CD4-positive, alpha-beta T cell (primary cell): ENCODE results near the gene ARHGEF6. TPM values are rescaled to one million over a fixed set of nuclear protein-coding genes. Genes with fewer than 3 reads are reported as not detected.
A peak's percentile ranks its signal among the peaks of the same experiment; 100 is the strongest.

ENCODE experiments used
- ATAC-seq: fragments of 200-7000 bp; cut with Tn5 transposase; one replicate; pipeline ENCODE4 v1.10.0; 2022; ENCODE audit warnings: mild to moderate bottlenecking; ENCODE audit not compliant: poor library complexity
- CTCF ChIA-PET: fragments of 350-600 bp; sonication (Branson Sonifier 250); formaldehyde crosslinking; loops from one replicate; lab custom pipeline; 2021; ENCODE audit warnings: antibody characterized with exemption, inconsistent platforms; lab: Charles Lee
- POLR2A ChIA-PET: fragments of 350-600 bp; sonication (Branson Sonifier 250); formaldehyde crosslinking; loops from one replicate; lab custom pipeline; 2021; ENCODE audit warnings: antibody characterized with exemption, inconsistent platforms; lab: Charles Lee
- DNase-seq, 14 experiments: peaks; one replicate each; pipeline ENCODE4 v3.0.0-alpha.2; 2013 to 2020; ENCODE audit warnings: mixed read lengths in 2 of 14
- H3K27ac ChIP-seq, 2 donors: one replicate each; pipeline versions ENCODE4 v1.5.1 to v1.7.0; 2013; ENCODE audit warnings: low read length in 2 of 2, low read depth in 1 of 2, mild to moderate bottlenecking in 1 of 2
- H3K27me3 ChIP-seq, 2 experiments: 1 replicate in 1 of 2; 2 replicates in 1 of 2; pipeline versions ENCODE4 v1.6.1 to v1.7.0; 2013; ENCODE audit warnings: low read length in 2 of 2, control low read depth in 1 of 2, mild to moderate bottlenecking in 1 of 2, moderate library complexity in 1 of 2; ENCODE audit not compliant: insufficient read depth in 2 of 2, control insufficient read depth in 1 of 2
- H3K36me3 ChIP-seq: one replicate; pipeline ENCODE4 v1.6.1; 2013; ENCODE audit warnings: low read length, control low read depth; ENCODE audit not compliant: insufficient read depth
- H3K4me1 ChIP-seq: one replicate; pipeline ENCODE4 v1.6.1; 2013; ENCODE audit warnings: low read length, control low read depth; ENCODE audit not compliant: insufficient read depth
- H3K4me3 ChIP-seq: one replicate; pipeline ENCODE4 v1.5.1; 2013; ENCODE audit warnings: mild to moderate bottlenecking, low read length, moderate library complexity
- H3K9me3 ChIP-seq, 2 experiments: 1 replicate in 1 of 2; 2 replicates in 1 of 2; pipeline versions ENCODE4 v1.6.1 to v1.7.0; 2013; ENCODE audit warnings: low read length in 2 of 2, mild to moderate bottlenecking in 2 of 2, control low read depth in 1 of 2, moderate library complexity in 1 of 2; ENCODE audit not compliant: control insufficient read depth in 1 of 2, insufficient read depth in 1 of 2
- H3K27ac Mint-ChIP-seq: one replicate; pipeline ENCODE4 v1.8.0; 2020; ENCODE audit warnings: mixed read lengths
- H3K27me3 Mint-ChIP-seq: one replicate; pipeline ENCODE4 v1.8.0; 2021; ENCODE audit warnings: mixed read lengths
- H3K36me3 Mint-ChIP-seq: one replicate; pipeline ENCODE4 v1.8.0; 2021; ENCODE audit warnings: low read depth, mixed read lengths
- H3K4me1 Mint-ChIP-seq: one replicate; pipeline ENCODE4 v1.8.0; 2021; ENCODE audit warnings: low read depth, mixed read lengths
- H3K4me3 Mint-ChIP-seq: one replicate; pipeline ENCODE4 v1.8.0; 2020; ENCODE audit warnings: mild to moderate bottlenecking, mixed read lengths
- H3K9me3 Mint-ChIP-seq: one replicate; pipeline ENCODE4 v1.8.0; 2020; ENCODE audit warnings: mixed read lengths
- intact Hi-C, 2 experiments: fragments of 100-400 bp; cut with DNase I in 1 of 2; cut with micrococcal nuclease in 1 of 2; formaldehyde crosslinking; loops; one replicate each; pipeline versions ENCODE4 v1.15.1 to v1.9.0; 2023 to 2025; cut with DNase I, micrococcal nuclease
- total RNA-seq, 174 experiments: library from RNA in 2 of 174; stranded (reverse) in 2 of 174; gene quantifications; one replicate each; pipeline ENCODE4 v1.2.3 and lab custom pipeline; 2021 to 2026
- TF ChIP-seq, protein P1 (sequence below): fragments of 200-600 bp; IDR thresholded peaks from one replicate; pipeline ENCODE4 v1.8.0; 2022; ENCODE audit warnings: antibody characterized with exemption, mild to moderate bottlenecking

Gene ARHGEF6
- total RNA-seq, 2 experiments from 2014 or later, result 43.3 to 45.3 TPM

DNA sequence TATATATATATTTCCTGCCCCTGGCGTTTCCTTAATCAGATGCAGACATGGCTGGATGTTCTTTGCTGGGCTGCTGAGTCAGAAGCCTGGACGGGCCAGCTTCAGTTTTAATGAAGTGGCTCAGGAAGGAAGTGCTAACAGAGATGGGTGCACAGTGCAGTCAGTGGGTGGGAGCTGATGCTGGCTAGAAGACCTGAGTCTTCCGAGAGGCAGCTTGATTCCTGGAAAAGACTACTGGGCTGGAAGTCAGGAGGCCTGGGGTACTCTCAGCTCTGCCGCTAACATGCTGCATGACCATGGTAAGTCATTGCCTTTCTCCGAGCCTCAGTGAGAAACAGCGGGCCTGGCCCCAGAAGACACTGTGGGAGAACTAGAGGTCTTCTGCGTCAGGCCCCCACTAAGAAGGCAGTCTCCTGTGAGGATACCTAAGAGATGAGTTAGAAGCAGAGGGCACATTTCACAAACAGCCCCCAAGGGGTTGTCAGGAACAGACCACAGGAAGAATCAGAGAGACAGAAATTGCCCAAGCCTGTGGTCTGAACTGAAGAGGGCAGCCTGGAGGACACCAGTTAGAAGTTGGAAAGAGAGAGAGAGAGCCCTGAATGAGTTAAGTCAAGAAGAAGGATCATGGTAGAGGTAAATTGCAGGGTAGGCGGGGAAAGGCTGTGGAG lies 141.1 kb downstream of the ARHGEF6 start:
- no peaks in the 10 kb centered on the region for H3K9me3 ChIP-seq
- ChIA-PET POLR2A (interaction anchor here (0.9 to 1.6 kb wide), 5 partner anchors 10 to 36 kb away, joined by 3 to 8 read pairs (median 4); no protein-coding TSS in a partner anchor), CTCF (interaction anchor here (0.7 to 2.1 kb wide), 2 partner anchors 31 to 431 kb away, joined by 3 to 4 read pairs; no protein-coding TSS in a partner anchor)
- peaks cover 80% of the 10 kb centered on the region for H3K4me1 ChIP-seq
- H3K4me3 ChIP-seq, result peak overlapping the region; percentile 52
- H3K27ac ChIP-seq, result peak overlapping the region; percentile 17 to 60
- intact Hi-C loops, result loop anchor here (1.0 to 10.0 kb wide), 4 partner anchors 11 to 52 kb away; no protein-coding TSS in a partner anchor
- TF ChIP-seq, protein P1, sequence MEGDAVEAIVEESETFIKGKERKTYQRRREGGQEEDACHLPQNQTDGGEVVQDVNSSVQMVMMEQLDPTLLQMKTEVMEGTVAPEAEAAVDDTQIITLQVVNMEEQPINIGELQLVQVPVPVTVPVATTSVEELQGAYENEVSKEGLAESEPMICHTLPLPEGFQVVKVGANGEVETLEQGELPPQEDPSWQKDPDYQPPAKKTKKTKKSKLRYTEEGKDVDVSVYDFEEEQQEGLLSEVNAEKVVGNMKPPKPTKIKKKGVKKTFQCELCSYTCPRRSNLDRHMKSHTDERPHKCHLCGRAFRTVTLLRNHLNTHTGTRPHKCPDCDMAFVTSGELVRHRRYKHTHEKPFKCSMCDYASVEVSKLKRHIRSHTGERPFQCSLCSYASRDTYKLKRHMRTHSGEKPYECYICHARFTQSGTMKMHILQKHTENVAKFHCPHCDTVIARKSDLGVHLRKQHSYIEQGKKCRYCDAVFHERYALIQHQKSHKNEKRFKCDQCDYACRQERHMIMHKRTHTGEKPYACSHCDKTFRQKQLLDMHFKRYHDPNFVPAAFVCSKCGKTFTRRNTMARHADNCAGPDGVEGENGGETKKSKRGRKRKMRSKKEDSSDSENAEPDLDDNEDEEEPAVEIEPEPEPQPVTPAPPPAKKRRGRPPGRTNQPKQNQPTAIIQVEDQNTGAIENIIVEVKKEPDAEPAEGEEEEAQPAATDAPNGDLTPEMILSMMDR, result no peak
- Mint-ChIP-seq H3K4me3 (peak overlapping the region; percentile 83), H3K36me3 (no peaks in the 10 kb centered on the region), H3K27ac (peak overlapping the region; percentile 88), H3K27me3 (no peaks in the 10 kb centered on the region), H3K4me1 (peaks cover 85% of the 10 kb centered on the region), H3K9me3 (no peaks in the 10 kb centered on the region)
- H3K27me3 ChIP-seq, result no peaks in the 10 kb centered on the region
- ATAC-seq (no peak), DNase-seq (peak in 2 of 14 experiments; percentile 23 to 48)
- no peaks in the 10 kb centered on the region for H3K36me3 ChIP-seq

- intact Hi-C loops, result loop anchor here (5.0 to 10.0 kb wide), 3 partner anchors 36 to 49 kb away; no protein-coding TSS in a partner anchor
- ATAC-seq (no peak), DNase-seq (no peak)
- H3K4me3 ChIP-seq, result peak overlapping the region; percentile 27
- POLR2A ChIA-PET, result interaction anchor here (1.0 to 6.3 kb wide), 13 partner anchors 9 to 59 kb away, joined by 3 to 85 read pairs (median 6); partner anchors contain the start of gene CD40LG
- Mint-ChIP-seq H3K4me1 (peaks cover 88% of the 10 kb centered on the region), H3K27ac (peak overlapping the region; percentile 88), H3K36me3 (no peaks in the 10 kb centered on the region), H3K27me3 (no peaks in the 10 kb centered on the region), H3K9me3 (no peaks in the 10 kb centered on the region), H3K4me3 (no peak overlapping the region)
- CTCF ChIA-PET, result interaction anchor here (0.8 to 1.5 kb wide), 2 partner anchors 58 to 65 kb away, joined by 3 to 4 read pairs; no protein-coding TSS in a partner anchor
- no peaks in the 10 kb centered on the region for H3K9me3 ChIP-seq
- peak overlapping the region in 1 of 2 donors; percentile 36 for H3K27ac ChIP-seq
- H3K36me3 ChIP-seq, result no peaks in the 10 kb centered on the region
- no peaks in the 10 kb centered on the region for H3K27me3 ChIP-seq
- TF ChIP-seq, protein P1, result no peak
- peaks cover 83% of the 10 kb centered on the region for H3K4me1 ChIP-seq
Measured at GRCh38 chrX:136636121-136636520, 144.6 kb downstream of the ARHGEF6 start.

DNA sequence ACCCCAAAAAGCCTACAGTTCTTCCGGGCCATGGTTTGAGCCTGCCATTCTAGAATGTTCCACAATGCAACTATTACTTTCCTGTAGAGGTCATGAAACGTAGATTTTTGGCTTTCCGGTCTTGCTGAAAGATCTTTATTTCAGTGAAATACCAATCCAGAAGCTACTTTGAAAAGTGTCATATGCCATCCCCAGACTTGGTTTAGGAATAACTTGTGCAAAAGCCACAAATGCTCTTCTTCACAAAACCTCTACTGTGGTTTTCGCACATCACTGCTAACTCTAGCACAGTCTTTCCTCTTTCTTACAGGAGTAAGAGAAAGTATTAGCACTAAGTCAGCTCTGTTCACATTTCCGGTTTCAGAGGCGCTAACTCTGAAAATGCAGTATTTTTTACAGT lies 145.5 kb downstream of the ARHGEF6 start:
- DNase-seq (peak in 4 of 14 experiments; percentile 28 to 76 (median 70)), ATAC-seq (peak; percentile 80)
- ChIA-PET POLR2A (interaction anchor here (0.6 to 6.3 kb wide), 16 partner anchors 9 to 60 kb away, joined by 3 to 85 read pairs (median 6); partner anchors contain the start of gene CD40LG), CTCF (interaction anchor here (0.8 to 1.5 kb wide), 2 partner anchors 59 to 64 kb away, joined by 3 to 4 read pairs; no protein-coding TSS in a partner anchor)
- peak overlapping the region; percentile 27 for H3K4me3 ChIP-seq
- Mint-ChIP-seq H3K27ac (peak overlapping the region; percentile 88), H3K4me1 (peaks cover 88% of the 10 kb centered on the region), H3K36me3 (no peaks in the 10 kb centered on the region), H3K9me3 (no peaks in the 10 kb centered on the region), H3K4me3 (peak overlapping the region; percentile 58), H3K27me3 (no peaks in the 10 kb centered on the region)
- no peaks in the 10 kb centered on the region for H3K27me3 ChIP-seq
- no peaks in the 10 kb centered on the region for H3K36me3 ChIP-seq
- peak overlapping the region; percentile 39 to 47 for H3K27ac ChIP-seq
- intact Hi-C loops, result loop anchor here (1.0 to 10.0 kb wide), 5 partner anchors 11 to 50 kb away; no protein-coding TSS in a partner anchor
- H3K4me1 ChIP-seq, result peaks cover 83% of the 10 kb centered on the region
- H3K9me3 ChIP-seq, result no peaks in the 10 kb centered on the region
- TF ChIP-seq, protein P1, result no peak
